Mucosa of rectum (tissue), 2 donors: ENCODE data around the gene DOC2A.
"Not testable (repeated sequence)": the region's sequence is repeated elsewhere in the genome, so short reads cannot be mapped to it uniquely, and the experiment has no call there.

Experiments used
- H3K27ac ChIP-seq, 2 donors: one replicate each; pipeline ENCODE4 v1.7.0; 2013; ENCODE audit warnings: inconsistent platforms in 2 of 2, low read depth in 2 of 2, low read length in 2 of 2
- H3K27me3 ChIP-seq, 2 donors: one replicate each; pipeline ENCODE4 v1.7.0; 2013; ENCODE audit warnings: low read length in 2 of 2; ENCODE audit not compliant: control insufficient read depth in 2 of 2, insufficient read depth in 2 of 2
- H3K36me3 ChIP-seq, 2 donors: one replicate each; pipeline ENCODE4 v1.7.0; 2013; ENCODE audit warnings: low read length in 2 of 2; ENCODE audit not compliant: control insufficient read depth in 2 of 2, insufficient read depth in 2 of 2
- H3K4me1 ChIP-seq, 2 donors: one replicate each; pipeline ENCODE4 v1.7.0; 2013; ENCODE audit warnings: low read length in 2 of 2, mild to moderate bottlenecking in 1 of 2; ENCODE audit not compliant: control insufficient read depth in 2 of 2, insufficient read depth in 2 of 2
- H3K4me3 ChIP-seq, 2 donors: one replicate each; pipeline ENCODE4 v1.7.0; 2013; ENCODE audit warnings: low read length in 2 of 2
- H3K9ac ChIP-seq, 2 donors: one replicate each; pipeline ENCODE4 v1.7.0; 2013; ENCODE audit warnings: low read length in 2 of 2, low read depth in 1 of 2, mild to moderate bottlenecking in 1 of 2
- H3K9me3 ChIP-seq, 2 donors: one replicate each; pipeline ENCODE4 v1.7.0; 2013; ENCODE audit warnings: low read length in 2 of 2; ENCODE audit not compliant: control insufficient read depth in 2 of 2
- donor health status: healthy.
- donor health status: Normal muscosa, but diverticular disease.

DOC2A gene

GRCh38 chr16:30016555-30017276, 5.9 kb upstream of the DOC2A start:
- H3K4me1 ChIP-seq = peaks cover 5 to 10% of the 10 kb centered on the region in 2 donors
- no peak overlapping the region for H3K27ac ChIP-seq
- H3K9ac ChIP-seq = no peak overlapping the region
- no peaks in the 10 kb centered on the region for H3K36me3 ChIP-seq
- no peak overlapping the region for H3K4me3 ChIP-seq
- no peaks in the 10 kb centered on the region for H3K9me3 ChIP-seq
- peaks cover 2 to 4% of the 10 kb centered on the region in 2 donors for H3K27me3 ChIP-seq

- not testable (repeated sequence) for H3K27ac ChIP-seq, H3K27me3 ChIP-seq, H3K4me3 ChIP-seq, H3K36me3 ChIP-seq, H3K9ac ChIP-seq, H3K4me1 ChIP-seq, H3K9me3 ChIP-seq
Measured at GRCh38 chr16:30015450-30015849, 4.6 kb upstream of the DOC2A start.

- not testable (repeated sequence) for H3K27ac ChIP-seq, H3K4me3 ChIP-seq, H3K9ac ChIP-seq, H3K36me3 ChIP-seq, H3K9me3 ChIP-seq, H3K4me1 ChIP-seq
- peaks cover 10 to 14% of the 10 kb centered on the region in 2 donors for H3K27me3 ChIP-seq
Measured at GRCh38 chr16:30012598-30012997, 1.8 kb upstream of the DOC2A start.

- Histone ChIP-seq H3K4me3 (no peak overlapping the region), H3K9ac (no peak overlapping the region), H3K27me3 (peaks cover 10 to 14% of the 10 kb centered on the region in 2 donors), H3K36me3 (no peaks in the 10 kb centered on the region), H3K4me1 (peaks cover 0 to 5% of the 10 kb centered on the region in 2 donors), H3K27ac (no peak overlapping the region), H3K9me3 (no peaks in the 10 kb centered on the region)
Measured at GRCh38 chr16:30011714-30012504, 1.1 kb upstream of the DOC2A start.

- H3K27me3 ChIP-seq = peaks cover 10 to 14% of the 10 kb centered on the region in 2 donors
- no peak overlapping the region for H3K9ac ChIP-seq
- no peaks in the 10 kb centered on the region for H3K36me3 ChIP-seq
- H3K27ac ChIP-seq = no peak overlapping the region
- H3K4me3 ChIP-seq = peak overlapping the region in 1 of 2 donors; percentile 50
- H3K4me1 ChIP-seq = peaks cover 0 to 5% of the 10 kb centered on the region in 2 donors
- no peaks in the 10 kb centered on the region for H3K9me3 ChIP-seq
Measured at GRCh38 chr16:30009990-30010843, 610 bp downstream of the DOC2A start.

- H3K9me3 ChIP-seq = no peaks in the 10 kb centered on the region
- H3K4me1 ChIP-seq = peaks cover 0 to 5% of the 10 kb centered on the region in 2 donors
- no peaks in the 10 kb centered on the region for H3K36me3 ChIP-seq
- no peak overlapping the region for H3K4me3 ChIP-seq
- no peak overlapping the region for H3K9ac ChIP-seq
- no peak overlapping the region for H3K27ac ChIP-seq
- H3K27me3 ChIP-seq = peaks cover 10 to 14% of the 10 kb centered on the region in 2 donors
Measured at GRCh38 chr16:30009085-30009862, 1.6 kb downstream of the DOC2A start.

GRCh38 chr16:30007378-30007895, 3.4 kb downstream of the DOC2A start:
- Histone ChIP-seq H3K9ac (no peak overlapping the region), H3K9me3 (no peaks in the 10 kb centered on the region), H3K27me3 (peaks cover 10 to 14% of the 10 kb centered on the region in 2 donors), H3K27ac (no peak overlapping the region), H3K4me3 (no peak overlapping the region), H3K36me3 (peaks cover 0 to 4% of the 10 kb centered on the region in 2 donors), H3K4me1 (peaks cover 0 to 5% of the 10 kb centered on the region in 2 donors)

- Histone ChIP-seq H3K4me3 (no peak overlapping the region), H3K4me1 (peaks cover 0 to 5% of the 10 kb centered on the region in 2 donors), H3K9me3 (no peaks in the 10 kb centered on the region), H3K36me3 (peaks cover 0 to 6% of the 10 kb centered on the region in 2 donors), H3K27ac (no peak overlapping the region), H3K9ac (no peak overlapping the region), H3K27me3 (peaks cover 8 to 12% of the 10 kb centered on the region in 2 donors)
Measured at GRCh38 chr16:30006659-30007377, 4.0 kb downstream of the DOC2A start.

- H3K4me3 ChIP-seq = no peak overlapping the region
- H3K27me3 ChIP-seq = peaks cover 8% of the 10 kb centered on the region in 2 donors
- H3K9me3 ChIP-seq = no peaks in the 10 kb centered on the region
- peaks cover 0 to 5% of the 10 kb centered on the region in 2 donors for H3K4me1 ChIP-seq
- no peak overlapping the region for H3K9ac ChIP-seq
- peaks cover 0 to 9% of the 10 kb centered on the region in 2 donors for H3K36me3 ChIP-seq
- H3K27ac ChIP-seq = no peak overlapping the region
Measured at GRCh38 chr16:30006095-30006473, 4.7 kb downstream of the DOC2A start.
